H7 (cell line): ENCODE measurements around the gene CA5A. TPM values are rescaled to one million over a fixed set of nuclear protein-coding genes. Genes with fewer than 3 reads are reported as not detected.

Experiments used
- DNase-seq: peaks from one replicate; pipeline ENCODE4 v3.0.0; 2012
- H3K27me3 ChIP-seq: 2 replicates; pipeline ENCODE4 v1.6.0; 2011; ENCODE audit warnings: mild to moderate bottlenecking, low read length; ENCODE audit not compliant: control insufficient read depth, insufficient read depth
- H3K36me3 ChIP-seq: replicated peaks from 2 replicates; pipeline ENCODE4 v1.5.1; 2011; ENCODE audit warnings: low read length; ENCODE audit not compliant: control insufficient read depth, insufficient read depth
- H3K4me3 ChIP-seq: 2 replicates; pipeline ENCODE4 v1.5.1; 2011; ENCODE audit warnings: low read depth, mild to moderate bottlenecking, control low read depth, low read length, moderate library complexity; ENCODE audit not compliant: insufficient read depth
- total RNA-seq: library from RNA; depleted of rRNA; stranded (reverse); fragments of >200 nt; shearing (Covaris generic); gene quantifications from 2 replicates; pipeline ENCODE4 v1.2.3, GENCODE V29; 2014

The CA5A gene
- total RNA-seq, 1 experiment from 2014 or later, result not detected

DNA sequence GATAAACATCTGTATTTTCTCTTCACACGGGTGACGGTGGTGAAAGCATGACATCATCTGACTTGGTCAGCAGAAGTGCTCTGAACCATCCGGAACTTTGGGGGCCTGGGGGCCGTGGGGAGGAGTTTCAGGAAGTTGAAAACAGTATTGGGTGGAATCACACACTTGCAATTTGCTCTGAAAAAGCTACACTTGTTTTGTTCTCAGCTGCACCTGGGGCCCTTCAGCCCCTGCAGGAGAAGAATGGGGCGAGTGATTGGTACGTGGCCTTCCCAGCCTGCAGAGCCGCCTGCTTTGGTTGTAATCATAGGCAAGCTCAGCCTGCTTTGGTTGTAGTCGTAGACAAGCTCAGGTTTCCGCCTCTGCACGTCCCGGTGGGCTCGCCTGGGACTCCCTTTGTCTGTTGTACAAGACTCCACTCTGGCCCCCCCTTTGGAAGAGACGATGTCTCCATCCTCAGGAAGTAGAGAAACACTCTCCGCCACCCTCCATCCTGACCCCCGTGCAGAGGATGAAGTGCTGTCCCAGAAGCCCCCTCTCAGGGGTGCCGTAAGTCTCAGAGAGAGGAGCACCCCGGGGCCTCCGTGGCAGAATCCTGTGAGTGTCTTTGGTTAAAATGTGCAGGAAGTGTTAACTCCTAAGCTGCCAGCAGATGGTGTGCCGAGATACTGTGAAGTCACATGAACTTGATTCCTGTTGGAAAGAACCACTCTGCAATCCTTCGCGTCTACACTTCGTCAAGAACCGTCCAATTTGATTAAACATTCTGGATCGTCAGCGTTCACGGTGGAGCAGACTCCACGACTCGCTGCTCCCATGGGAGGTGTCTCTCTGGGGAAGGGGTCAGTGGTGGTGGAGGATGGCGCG lies 20.3 kb upstream of the CA5A start:
- H3K4me3 ChIP-seq, result no peak overlapping the region
- DNase-seq, result peak; percentile 65
- peaks cover 4% of the 10 kb centered on the region for H3K36me3 ChIP-seq
- no peaks in the 10 kb centered on the region for H3K27me3 ChIP-seq

- no peak for DNase-seq
- Histone ChIP-seq H3K36me3 (peaks cover 4% of the 10 kb centered on the region), H3K4me3 (no peak overlapping the region), H3K27me3 (no peaks in the 10 kb centered on the region)
Observed at GRCh38 chr16:87956098-87956364, 19.7 kb upstream of the CA5A start.

- Histone ChIP-seq H3K36me3 (peaks cover 4% of the 10 kb centered on the region), H3K4me3 (no peak overlapping the region), H3K27me3 (no peaks in the 10 kb centered on the region)
- DNase-seq, result peak; percentile 24
Observed at GRCh38 chr16:87955302-87956097, 19.2 kb upstream of the CA5A start.

GRCh38 chr16:87954826-87955225 lies 18.5 kb upstream of the CA5A start:
- peak; percentile 28 for DNase-seq
- Histone ChIP-seq H3K27me3 (no peaks in the 10 kb centered on the region), H3K4me3 (no peak overlapping the region), H3K36me3 (peaks cover 4% of the 10 kb centered on the region)

DNA sequence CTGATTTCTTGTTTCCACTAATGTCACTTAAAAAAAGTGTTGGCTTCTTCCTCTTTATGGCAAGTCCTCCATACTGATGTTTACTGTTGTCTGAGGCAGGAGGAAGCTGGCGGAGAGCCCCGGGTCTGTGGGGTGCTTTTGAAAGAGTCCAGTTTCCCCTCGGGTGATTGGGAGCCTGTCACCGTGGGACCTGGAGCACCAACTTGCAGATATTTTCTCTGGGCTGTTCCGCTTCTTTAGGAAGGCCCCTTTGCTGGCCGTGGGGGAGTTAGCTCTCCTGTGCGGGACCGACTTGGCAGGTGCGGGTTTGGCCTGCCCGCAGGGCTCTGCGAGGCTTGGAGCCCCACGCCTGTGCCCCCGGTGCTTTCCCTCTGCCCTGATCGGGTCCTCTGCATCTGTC lies 18.0 kb upstream of the CA5A start:
- H3K4me3 ChIP-seq, result no peak overlapping the region
- H3K36me3 ChIP-seq, result peaks cover 4% of the 10 kb centered on the region
- H3K27me3 ChIP-seq, result no peaks in the 10 kb centered on the region
- peak; percentile 39 for DNase-seq

- DNase-seq, result no peak
- Histone ChIP-seq H3K4me3 (no peak overlapping the region), H3K36me3 (peaks cover 4% of the 10 kb centered on the region), H3K27me3 (no peaks in the 10 kb centered on the region)
Observed at GRCh38 chr16:87953308-87954215, 17.2 kb upstream of the CA5A start.

DNA sequence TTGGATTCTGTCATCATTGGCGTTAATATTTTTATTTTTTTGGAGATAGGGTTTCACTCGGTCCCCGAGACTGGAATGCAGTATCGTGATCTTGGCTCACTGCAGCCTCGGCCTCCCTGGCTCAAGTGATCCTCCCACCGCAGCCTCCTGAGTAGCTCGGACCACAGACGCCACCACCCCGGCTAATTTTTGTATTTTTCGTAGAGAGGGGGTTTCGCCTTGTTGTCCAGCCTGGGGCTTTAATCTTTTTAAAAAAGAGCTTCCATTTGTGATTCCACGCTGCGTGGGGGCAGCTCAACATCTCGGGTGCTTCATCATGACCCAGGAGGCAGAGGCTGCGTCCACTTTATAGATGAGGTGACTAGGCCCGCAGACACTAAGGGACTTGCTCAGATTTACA lies 16.4 kb upstream of the CA5A start:
- no peak for DNase-seq
- H3K27me3 ChIP-seq, result no peaks in the 10 kb centered on the region
- H3K4me3 ChIP-seq, result no peak overlapping the region; the same call in 1 of the 2 replicates
- peaks cover 4% of the 10 kb centered on the region for H3K36me3 ChIP-seq

GRCh38 chr16:87951552-87952538 lies 15.5 kb upstream of the CA5A start:
- Histone ChIP-seq H3K4me3 (peak overlapping the region; percentile 86), H3K36me3 (peaks cover 4% of the 10 kb centered on the region), H3K27me3 (no peaks in the 10 kb centered on the region)
- no peak for DNase-seq

DNA sequence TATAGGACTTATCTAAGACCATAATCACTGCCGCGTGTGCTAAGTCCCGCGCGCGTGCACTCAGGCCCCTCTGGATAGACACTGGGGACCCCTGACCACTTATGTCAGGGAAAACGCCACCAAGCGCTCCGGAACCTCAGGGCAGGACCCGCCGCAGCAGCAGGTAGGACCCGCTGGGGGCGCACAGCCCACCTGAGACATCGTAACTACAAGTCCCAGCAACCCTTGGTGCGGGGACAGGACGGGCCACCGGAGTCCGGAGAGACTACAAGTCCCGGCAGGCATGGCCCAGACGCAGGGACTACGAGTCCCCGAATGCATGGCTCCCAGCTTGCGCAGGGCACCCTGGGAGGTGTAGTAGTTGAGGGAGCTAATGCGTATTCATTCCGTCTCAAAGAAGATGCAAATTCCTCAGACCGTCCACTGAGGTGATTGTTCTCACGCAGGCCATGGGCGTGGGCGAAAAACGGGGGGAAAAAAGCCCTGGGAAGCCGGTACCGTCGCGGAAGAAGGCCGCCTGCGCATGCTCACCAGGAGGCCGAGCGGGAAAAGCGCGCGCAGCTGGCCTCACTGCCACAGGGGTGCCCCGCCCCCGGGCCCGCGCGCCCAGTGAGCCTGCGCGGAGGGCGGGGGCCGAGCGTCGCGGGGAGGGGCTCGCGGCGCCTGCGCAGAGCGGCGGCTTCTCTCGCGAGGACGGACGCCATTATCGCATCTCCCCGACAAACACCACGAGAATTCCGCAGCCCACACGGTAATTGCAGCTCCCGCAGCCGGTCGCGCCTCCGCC lies 14.6 kb upstream of the CA5A start, which contains the start of gene BANP:
TSS of gene BANP (plus strand) at position 670 of the 787 bp plus-strand sequence. CDS start 23,682 bp downstream, outside the sequence.
- Histone ChIP-seq H3K27me3 (no peaks in the 10 kb centered on the region), H3K36me3 (peaks cover 4% of the 10 kb centered on the region), H3K4me3 (peak within 1 kb of the TSS; percentile 86)
- DNase-seq, result peak; percentile 100

DNA sequence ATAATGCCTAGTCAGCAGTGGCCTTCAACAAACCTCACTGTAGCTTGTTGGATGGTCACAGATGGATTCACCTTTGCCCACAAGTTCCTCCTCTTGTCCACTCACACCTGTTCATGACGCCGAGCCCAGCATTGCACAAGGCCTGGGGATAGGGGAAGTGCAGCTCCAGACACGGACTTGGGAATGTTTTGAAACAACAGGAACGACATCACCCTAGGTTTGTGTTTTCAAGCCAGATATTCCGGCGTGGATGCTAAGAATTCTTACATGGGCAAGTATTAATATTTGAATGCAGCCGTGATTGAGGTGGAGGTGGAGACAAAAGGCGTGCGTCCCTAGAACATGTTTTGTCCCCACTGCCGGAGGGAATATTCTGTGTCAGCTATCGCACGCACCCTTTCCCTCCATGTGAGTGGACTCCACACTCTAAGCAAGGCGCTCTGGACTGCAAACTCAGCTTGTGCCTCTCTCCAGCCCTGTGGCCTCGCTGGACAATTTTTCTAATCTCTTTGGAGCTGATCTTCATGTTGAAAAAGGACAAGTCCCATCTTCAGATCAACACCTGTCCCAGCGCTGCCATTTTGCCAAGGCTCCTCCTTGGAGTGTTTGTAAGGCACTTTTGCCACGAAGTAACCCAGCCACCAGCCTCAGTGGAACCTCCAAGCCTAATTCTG lies 12.9 kb upstream of the CA5A start:
- Histone ChIP-seq H3K27me3 (no peaks in the 10 kb centered on the region), H3K4me3 (no peak overlapping the region), H3K36me3 (peaks cover 4% of the 10 kb centered on the region)
- DNase-seq, result no peak

GRCh38 chr16:87948735-87949070 lies 12.4 kb upstream of the CA5A start:
- Histone ChIP-seq H3K27me3 (no peaks in the 10 kb centered on the region), H3K4me3 (no peak overlapping the region), H3K36me3 (peaks cover 2% of the 10 kb centered on the region)
- no peak for DNase-seq

- no peak overlapping the region for H3K4me3 ChIP-seq
- H3K36me3 ChIP-seq, result no peaks in the 10 kb centered on the region
- no peak for DNase-seq
- H3K27me3 ChIP-seq, result no peaks in the 10 kb centered on the region
Observed at GRCh38 chr16:87948119-87948545, 11.8 kb upstream of the CA5A start.
